HG03064 (cell line): Measurements from ENCODE around the gene C1QTNF8.

ENCODE experiments used
- ATAC-seq: cut with Tn5 transposase; IDR thresholded peaks from one replicate; pipeline ENCODE4 v1.9.1; 2021; ENCODE audit warnings: low read depth; ENCODE audit not compliant: unreplicated experiment

C1QTNF8 gene

DNA sequence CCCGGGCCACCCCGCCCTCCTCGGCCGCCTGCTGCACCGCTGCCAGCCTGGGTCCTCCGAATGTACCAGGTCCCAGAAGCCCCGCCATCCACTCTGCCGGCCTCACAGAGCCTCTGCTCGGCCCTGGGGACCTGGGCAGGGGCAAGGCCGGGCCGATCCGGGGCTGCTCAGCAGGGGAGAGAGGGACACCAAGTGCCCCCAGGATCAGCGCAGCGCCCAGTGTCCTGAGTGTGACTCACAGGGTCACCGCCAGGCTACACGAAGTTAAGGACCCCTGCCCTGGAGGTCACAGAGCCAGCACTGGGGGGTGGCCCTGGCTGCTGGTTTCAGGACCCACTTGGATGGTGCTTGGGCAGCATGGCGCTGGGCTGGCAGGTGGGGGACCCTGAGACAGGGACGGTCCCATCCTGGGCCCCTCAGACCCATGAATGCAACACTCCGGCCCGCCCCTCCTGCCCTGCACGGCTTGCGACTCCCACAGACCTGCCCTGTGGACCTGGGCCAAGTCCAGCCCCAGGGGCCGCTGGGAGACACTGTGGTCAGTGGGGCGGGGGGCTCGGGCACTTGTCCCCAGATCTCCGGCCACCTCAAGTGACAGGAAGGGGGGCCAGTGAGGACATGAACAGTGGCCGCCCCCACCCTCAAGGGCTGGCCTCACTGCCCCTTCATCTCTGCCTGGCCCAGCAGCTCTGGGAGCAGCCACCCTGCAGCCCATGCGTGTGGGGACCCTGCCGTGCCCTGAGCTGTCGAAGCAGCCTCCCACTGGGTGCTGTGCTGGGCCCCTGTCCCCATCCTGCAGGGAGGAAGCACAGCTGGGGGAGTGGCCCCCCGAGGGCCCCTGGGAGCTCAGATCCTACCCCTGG lies 46.7 kb downstream of the C1QTNF8 start:
- ATAC-seq, result no peak

DNA sequence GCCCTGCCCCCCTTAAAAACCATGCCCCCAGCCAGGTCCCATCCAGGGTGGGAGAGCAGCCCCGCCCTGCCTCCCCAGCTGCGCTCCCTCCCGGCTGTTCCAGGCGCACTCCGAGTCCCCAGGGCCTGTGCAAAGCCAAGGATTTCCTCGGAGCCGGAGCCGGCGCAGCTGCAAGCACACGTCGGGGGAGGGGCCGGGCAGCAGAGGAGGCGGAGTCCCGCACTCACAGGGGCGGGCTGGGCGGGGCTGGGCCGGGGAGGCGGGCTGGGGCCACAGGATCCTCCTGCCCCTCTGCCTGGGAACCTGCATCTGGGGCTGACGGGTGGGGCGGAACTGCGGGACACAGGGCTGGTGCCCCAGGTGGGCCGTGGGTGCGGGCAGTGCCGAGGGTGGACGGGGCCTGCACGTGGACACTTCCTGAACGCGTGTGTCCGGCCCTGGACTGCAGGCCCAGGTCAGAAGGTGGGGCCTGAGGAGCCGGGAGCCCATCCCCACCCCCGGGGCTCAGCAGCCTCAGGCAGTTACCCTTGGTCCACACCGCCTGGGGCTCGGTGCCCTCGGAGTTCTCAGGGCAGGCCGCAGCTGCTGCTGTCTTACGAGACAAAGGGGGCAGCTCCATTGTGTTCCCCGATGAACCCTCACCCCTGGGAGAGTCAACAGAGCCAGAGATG lies 47.5 kb downstream of the C1QTNF8 start:
- no peak for ATAC-seq

DNA sequence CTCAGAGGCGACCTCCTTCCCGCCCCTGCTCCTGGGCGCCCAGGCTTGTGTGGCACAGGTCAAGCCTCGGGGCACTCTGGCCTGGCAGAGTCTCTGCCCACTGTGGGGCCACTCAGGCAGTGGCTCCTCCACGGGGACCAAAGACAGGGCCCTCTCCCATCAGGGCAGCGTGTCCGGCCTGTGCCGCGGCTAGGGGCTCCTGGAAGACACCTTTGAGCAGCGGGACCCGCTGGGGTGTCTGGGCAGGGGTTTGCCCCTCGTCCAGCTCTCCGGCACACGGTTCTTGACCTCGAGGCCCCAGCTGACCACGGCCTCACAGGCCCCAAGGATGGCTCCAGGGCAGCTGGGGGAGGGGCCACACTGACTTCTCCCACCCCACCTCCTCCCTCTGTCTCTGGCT lies 48.2 kb downstream of the C1QTNF8 start:
- ATAC-seq, result no peak

DNA sequence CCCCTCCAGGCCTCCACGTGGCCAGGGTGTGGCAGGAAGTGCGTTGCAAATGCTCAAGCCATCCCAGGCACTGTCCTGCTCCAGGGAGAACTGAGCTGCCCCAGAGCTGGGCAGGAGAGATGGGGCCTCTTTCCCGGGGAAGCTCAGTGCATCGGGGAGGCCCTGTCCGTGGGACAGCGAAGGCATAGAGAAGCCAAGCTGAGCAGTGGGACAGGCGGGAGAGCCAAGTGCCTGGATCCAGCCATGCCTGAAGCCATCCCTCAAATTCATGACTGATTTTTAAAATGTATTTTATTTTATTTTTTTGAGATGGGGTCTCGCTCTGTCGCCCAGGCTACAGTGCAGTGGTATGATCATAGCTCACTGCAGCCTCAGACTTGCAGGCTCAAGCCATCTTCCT lies 48.9 kb downstream of the C1QTNF8 start:
- ATAC-seq, result no peak

DNA sequence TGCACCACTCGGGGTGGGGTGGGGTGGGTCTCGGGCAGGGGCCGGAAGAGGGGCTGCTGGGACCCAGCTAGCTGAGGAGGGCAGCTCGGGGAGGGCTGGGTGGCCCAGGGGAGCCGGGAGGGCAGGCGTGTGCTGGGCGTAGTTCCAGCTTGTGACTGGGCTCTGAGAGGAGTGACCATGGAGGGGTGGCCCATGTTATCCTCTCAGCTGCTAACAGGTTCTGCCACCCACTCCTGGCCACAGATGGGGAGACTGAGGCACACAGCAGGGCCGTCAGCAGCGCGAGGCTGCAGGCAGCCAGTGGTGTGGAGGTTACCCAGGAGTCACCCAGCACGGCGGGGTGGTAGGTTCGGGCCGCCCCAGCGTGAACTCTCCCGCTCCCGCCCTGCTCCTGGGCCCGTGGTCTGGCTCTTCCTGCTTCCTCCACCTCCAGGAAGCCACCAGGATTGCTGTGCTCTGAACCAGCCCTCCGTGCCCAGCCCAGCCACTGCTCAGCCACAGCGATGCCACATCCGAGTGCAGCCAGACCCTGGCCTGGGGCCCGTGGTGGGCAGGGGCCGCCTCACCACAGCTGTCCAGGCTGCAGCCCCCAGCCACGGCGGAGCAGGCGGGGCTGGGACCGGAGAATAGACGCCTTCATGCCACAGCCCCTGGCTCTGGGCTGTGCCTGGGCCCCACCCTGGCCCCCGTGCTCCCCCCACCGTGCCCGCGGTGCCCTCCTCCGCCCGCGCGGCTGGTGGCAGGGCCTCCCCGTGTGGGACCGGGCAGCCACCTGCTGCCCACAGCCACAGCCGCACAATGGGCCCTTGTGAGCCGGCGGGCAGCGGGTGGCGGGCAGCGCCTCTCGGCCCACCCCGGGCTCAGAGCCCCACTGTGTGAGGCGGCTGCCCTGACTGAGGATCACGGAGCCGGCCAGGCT lies 49.8 kb downstream of the C1QTNF8 start:
- no peak for ATAC-seq

DNA sequence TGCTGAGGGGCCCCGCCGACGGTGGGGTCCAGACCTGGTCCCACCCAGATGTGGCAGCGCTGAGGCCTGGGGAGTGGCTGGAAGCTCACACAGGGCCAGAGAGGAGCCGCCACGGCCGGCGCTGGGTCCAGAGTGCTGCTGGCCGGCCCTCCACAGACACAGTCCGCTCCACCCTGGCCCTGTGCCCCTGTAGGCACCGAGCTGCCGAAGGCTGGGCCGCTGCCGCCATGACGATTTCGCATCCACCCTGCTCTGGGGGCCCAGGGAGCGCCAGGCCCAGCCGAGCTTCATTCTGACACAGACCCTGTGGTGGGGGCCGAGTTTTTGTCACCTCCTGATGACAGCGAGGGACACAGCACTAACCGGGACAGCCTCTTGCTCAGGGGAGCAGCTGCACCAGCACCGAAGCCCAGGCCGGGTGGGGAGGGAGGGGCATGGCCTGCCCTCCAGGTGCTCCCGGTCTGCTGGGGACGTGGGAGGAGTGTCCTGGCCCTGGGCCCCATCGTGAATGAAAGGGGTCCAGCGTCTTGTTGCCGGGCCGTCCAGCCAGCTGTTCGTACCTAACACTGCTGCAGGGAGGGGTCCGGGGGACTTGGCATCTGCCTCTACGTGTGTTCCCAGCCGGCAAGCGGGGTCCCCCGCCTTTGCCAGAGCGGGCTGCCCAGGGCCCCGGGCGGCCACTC lies 50.6 kb downstream of the C1QTNF8 start:
- no peak for ATAC-seq

DNA sequence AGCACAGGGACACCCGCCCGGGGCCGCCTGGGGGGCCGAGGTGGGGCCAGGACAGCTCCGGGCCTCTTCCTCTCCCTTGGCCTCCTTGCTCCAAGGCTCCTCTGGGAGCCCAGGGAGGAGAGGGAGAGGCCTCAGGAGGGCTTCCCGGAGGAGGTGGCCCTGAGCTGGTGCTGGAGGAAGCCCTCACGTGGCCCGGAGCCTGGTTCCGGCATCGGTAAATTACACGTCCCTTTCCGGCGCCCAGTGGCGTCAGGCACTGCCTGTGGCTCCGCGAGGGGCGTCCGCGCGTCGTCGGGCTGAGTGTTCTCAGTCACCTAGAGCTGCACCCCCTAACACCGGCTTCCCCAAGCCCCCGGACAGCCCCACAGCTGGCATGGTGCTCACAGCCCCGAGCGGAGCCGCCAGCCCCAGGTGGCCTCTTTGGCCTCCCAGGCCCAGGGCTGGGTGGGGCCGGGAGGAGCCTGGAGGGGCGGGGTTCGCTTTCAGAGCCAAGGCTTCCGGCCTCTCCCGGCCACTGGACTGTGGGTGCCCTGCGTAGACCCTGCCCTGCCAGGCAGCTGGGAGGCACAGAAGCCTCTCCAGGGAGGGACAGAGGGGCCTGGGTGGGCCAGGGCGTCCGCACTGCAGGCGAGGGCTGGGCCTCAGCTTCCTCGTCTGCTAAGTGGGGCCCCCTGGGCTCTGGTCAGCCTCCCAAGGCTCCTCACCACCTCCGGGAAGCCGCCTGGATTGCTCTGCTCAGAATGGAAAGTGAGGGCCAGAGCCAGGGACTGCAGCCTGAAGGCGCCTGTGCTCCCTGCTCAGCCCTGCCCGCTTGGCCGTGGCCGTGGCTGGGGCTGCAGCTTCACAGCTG lies 51.4 kb downstream of the C1QTNF8 start:
- no peak for ATAC-seq

DNA sequence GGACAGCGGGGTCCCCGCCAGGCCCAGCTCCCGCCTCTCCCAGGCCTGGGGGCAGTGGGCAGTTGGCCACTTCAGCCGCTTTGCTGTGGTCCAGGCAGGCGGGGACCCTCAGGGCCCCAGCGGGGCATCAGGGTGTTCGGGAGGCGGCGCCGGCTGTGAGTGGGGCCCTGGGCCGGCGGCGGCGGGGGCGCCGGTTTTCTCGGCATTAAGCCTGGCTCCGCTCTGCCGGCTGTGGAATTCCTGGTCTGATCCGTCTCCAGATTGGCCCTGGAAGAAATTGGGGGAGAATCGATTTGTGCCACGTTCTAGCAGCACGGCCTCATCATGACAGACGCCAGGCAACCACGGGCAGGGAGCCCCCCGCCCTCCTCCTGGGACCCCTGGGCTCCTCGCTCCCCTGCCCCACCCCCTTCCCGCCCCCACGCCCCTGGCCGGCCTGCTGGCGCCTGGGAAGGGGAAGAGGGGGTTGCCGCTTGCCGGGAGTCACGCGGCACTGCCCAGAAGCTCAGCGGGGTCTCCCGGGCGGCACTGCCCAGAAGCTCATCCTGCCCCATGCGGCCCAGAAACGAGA lies 52.1 kb downstream of the C1QTNF8 start:
- ATAC-seq, result no peak

DNA sequence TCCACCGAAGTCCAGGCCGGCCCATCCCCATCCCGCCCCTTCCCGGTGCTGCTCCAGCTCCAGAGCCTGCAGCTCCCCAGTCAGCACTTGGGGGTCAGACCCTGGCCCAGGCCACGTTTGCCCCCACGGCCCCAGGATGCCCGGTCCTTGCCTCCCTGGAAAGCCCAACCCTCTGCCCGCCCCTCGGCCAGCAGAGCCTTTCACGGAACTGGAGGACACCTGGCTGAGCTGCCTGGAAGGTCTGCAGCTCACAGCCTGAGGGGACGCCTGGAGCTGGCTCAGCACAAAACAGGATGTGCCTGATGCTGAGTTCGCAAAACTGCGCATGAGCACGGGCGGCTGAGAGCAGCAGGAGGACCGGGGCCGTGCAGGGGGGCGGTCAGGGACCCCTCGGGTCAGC lies 53.2 kb downstream of the C1QTNF8 start:
- ATAC-seq, result no peak

DNA sequence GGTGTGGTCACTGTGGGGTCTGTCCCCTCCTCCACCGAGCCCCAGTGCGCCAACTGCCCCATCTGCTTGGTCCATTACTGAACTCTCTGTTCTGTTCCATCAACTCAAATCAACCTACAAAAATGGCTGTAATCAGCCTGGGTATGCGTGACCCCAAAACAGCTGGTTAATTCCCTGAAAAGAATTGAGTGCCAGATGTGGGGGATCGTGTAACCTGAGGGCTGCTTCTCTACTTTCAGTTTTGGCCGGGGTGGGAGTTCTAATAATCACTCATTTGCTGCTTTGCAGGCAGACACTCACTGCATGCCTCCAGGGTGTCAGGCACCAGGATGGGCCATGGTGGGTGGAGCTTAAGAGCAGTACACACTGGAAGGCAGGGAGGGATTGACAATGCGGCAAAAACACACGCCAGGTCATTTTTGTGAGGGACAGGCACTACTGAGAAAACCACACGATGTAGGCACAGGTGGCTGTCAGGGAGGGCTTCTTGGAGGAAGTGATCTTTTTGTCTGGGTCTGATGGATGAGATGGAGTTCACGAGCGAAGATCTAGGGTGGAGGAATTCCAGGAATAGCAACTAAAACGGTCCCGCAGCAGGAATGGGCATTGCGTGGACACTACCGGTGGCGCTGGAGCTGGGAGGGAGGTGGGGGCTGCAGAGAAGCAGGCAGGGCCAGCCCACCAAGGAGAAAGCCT lies 53.8 kb downstream of the C1QTNF8 start:
- ATAC-seq, result no peak

DNA sequence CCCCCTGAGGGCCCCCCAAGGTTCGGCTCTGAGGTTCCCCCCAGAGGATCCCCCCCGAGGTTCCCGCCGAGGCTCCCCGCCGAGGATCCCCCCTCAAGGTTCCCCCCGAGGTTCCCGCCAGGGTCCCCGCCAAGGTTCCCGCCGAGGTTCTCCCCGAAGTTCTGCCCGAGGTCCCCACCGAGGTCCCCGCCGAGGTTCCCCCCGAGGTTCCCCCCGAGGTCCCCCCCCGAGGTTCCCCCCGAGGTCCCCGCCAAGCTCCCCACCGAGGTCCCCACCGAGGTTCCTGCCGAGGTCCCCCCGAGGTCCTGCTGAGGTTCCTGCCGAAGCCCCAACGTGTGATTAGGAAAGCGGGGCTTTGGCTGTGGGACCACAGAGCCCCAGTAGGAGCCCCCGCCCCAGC lies 55.7 kb downstream of the C1QTNF8 start:
- ATAC-seq, result no peak

DNA sequence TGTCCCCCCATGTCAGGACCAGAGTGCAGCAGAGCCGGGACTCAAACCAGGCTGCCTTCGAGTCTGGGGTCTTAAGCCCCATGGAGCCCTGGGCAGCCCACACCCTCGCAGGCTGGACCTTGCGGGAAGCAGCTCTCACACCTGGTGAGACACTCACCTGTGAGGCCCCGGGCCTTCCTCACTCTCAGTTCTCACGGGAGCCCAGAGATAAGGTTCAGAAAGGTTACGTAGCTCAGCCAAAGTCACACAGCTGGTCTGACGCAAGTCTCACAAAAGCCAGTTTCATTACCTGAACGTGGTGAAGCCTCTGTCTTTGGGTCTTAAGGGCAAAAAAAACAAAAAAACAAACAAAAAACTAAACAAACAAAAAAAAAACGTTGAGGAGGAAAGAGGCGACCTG lies 56.3 kb downstream of the C1QTNF8 start:
- ATAC-seq, result no peak

DNA sequence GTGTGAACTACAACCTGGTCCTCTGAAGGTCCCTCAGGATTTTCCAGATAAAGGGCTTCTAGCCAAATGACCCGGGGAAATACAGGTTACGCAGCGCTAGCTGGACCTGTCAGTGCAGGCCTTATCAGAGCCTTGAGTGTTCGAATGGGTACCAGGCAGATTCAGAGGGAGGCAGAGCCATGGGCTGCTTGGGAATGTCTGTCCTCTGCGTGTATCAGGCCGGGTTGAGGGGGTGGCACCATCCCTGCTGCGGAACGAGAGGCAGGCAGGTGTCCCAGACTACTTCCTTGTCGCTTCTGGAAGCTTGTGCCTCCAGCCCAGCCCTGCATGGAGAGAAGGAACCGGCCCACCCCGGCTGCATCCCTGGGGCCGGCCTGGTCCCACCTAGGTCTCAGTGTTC lies 57.1 kb downstream of the C1QTNF8 start:
- no peak for ATAC-seq
